HG02763 (cell line): ENCODE measurements around the gene LBHD2.

Source experiments
- ATAC-seq: cut with Tn5 transposase; IDR thresholded peaks from one replicate; pipeline ENCODE4 v1.9.1; 2021; ENCODE audit warnings: mild to moderate bottlenecking, moderate library complexity; ENCODE audit not compliant: unreplicated experiment

Gene LBHD2

GRCh38 chr14:103068351-103069073 lies 15.5 kb upstream of the LBHD2 start:
- no peak for ATAC-seq

- no peak for ATAC-seq
Observed at GRCh38 chr14:103070263-103070885, 13.6 kb upstream of the LBHD2 start.

- no peak for ATAC-seq
Observed at GRCh38 chr14:103070971-103071542, 13.0 kb upstream of the LBHD2 start.

DNA sequence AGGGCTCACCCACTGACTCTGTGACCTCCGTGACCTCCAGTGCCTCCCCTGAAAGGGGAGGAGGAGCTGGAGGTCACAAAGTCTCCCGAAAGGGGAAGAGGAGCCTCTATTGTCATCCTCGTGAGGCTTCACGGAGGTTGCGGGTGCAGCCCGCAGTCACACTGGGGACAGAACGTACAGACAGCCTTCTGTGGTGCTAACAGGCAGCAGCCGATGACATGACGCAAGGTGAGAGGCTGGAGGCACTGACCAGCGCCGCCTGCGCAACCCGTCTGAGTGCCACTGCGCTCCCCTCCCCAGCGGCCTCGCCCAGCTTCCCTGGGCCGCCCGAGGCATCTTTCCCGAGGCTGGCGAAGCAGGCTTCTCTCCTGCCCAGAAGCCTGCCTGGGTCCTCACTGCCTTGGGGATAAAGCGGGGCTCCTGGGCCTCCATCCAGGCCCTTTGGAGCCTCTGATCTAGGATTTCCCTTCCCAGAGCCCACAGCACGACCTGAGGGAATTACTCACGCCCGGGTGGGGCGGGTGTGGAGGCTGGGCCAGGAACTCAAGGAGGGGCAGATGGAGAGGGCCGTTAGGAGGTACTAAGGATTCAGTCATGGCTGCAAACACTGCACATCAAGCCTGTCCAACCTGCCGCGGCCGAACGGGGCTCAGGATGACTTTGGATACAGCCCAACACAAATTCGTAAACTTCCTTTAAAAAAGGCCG lies 12.3 kb upstream of the LBHD2 start:
- no peak for ATAC-seq

DNA sequence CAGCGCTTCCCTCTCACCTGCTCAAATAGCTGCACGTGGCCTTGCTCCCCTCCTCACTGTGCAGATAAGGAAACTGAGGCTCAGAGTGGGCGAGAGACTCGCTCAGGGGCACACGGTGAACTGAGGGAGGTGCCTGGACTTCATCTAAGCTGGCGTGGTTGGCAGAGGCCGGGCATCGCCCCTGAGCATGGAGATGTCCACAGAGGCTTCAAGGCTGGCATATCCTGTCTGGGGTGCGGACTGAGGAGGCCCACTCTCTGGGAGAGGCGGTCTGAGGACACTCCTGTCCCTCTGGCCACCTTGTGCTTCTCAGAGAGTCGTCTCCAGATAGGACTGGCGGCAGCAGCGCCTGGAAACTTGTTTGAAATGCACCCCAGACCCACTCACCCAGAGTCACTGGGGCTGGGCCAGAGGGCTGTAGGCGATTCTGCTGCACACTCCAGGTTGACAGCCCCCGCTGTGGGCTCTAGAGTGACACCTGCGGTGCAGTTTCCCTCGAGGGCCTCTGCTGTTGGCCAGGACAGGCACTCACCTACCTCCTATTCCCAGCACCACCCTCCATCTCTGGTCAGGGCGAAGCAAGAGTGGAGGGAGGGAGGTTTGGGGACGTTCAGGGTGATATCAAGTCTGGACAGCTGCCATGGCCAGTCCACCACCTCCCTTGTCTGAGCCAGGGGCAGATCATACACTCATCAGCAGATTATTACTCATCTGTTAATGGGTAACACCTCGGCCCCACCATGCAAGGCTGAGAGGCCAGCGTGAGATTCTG lies 11.2 kb upstream of the LBHD2 start:
- ATAC-seq: no peak

- ATAC-seq: no peak
Observed at GRCh38 chr14:103073367-103073875, 10.6 kb upstream of the LBHD2 start.

DNA sequence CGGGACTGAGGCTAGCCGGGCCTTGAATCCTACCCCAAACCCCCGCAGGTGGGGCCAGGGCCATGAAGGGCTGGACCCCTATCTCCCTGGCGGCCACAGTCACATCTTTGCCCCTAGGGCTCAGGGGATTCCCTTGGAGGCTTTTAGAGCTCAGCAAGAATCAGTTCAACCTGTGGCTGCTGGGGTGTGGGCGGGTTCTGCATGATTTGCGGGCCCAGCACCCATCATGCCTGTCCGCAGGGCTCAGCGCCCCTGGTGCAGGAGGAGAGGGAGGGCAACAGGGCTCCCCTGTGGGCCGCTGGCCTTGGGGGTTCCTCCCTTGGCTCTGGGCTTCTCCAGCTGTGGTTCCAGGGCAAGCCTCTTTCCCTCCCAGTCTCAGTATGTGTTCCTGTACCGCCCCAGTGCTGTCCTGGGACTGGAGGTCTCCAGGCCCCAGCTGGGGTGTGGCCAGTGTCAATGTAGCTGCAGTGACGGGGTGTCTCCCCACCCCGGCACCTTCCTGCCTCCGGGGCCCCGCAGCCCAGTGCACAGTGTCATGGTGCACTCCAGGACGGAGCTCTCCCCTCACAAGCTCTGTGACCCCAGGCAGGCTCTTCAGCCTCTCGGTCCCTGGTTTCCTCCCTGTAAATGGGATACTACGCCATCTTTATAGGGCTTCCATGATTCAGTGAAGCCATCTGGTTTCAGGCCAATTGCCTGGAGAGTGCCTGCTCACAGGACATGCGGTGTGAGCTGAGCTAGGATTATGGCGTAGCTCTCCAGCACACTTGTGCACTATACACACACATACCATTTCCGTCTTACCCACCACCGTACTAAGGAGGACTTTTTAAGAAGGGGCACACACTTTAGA lies 9.9 kb upstream of the LBHD2 start:
- no peak for ATAC-seq

- ATAC-seq: no peak
Observed at GRCh38 chr14:103074729-103075367, 9.2 kb upstream of the LBHD2 start.

DNA sequence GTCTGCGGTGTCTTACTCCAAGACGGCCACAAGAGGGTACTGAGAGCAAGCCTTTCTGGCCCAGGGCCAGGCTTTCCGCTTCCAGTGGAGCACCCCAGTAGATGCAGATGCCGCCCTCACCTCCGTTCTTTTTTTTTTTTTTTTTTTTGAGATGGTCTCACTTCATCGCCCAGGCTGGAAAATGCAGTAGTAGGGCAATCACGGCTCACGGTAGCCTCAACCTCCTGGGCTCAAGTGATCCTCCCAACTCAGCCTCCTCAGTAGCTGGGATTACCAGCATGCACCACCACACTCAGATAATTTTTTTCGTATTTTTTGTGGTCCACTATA lies 5.6 kb upstream of the LBHD2 start:
- peak; percentile 34 for ATAC-seq

DNA sequence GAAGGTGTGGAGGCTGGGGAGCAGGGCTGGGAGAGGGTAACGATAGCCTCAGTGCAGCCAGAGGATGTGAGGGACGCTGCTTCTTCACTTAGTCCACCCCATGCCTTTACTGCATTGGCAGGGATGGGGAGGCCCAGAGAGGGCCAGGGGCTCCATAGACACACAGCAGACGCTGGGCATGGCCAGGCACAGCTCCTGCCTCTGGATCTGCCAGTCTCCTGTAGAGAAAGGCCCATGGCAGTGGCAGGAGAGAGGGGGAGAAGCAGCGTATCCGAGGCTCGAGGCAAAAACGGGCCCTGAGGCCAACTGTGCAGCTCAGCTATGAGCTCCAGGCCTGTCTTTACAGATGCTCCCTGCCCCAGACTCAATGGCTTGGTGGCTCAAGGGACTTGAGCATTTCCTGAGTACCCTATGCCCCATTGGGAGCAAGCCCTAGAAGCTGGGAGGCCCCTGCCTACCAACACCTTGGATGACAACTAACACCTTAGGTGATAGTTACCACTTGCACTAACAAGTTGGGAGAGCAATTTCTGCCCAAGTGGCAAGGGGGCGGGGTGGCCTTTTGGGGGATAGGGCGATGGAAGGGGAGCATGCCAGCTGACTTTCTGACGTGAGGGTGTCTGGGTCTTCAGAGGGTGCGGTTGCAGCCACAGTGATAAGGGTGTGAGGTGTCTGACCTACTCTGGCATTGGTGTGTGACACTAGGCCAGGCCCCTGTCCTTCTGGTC lies 5.0 kb upstream of the LBHD2 start:
- ATAC-seq: no peak

DNA sequence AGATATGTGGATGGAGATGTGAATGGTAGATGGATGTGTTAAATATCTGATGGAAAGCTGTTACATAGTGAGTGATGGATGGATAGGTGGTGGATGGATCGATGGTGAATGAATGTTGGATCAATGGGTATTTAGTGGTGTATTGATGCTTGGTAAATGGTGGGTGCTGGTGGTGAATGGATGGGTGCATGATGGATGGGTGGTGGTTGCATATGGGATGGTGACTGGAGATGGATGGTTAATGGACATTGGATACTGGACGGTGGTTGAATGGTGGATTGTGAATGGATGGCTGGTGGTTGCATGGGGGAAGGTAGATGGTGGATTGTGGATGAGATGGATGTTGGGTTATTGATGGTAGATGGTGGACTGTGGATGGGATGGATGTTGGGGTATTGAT lies 2.1 kb upstream of the LBHD2 start:
- ATAC-seq: no peak

- ATAC-seq: no peak
Observed at GRCh38 chr14:103085106-103086091, 1.4 kb downstream of the LBHD2 start.

GRCh38 chr14:103086771-103087342 lies 2.8 kb downstream of the LBHD2 start:
- ATAC-seq: no peak

DNA sequence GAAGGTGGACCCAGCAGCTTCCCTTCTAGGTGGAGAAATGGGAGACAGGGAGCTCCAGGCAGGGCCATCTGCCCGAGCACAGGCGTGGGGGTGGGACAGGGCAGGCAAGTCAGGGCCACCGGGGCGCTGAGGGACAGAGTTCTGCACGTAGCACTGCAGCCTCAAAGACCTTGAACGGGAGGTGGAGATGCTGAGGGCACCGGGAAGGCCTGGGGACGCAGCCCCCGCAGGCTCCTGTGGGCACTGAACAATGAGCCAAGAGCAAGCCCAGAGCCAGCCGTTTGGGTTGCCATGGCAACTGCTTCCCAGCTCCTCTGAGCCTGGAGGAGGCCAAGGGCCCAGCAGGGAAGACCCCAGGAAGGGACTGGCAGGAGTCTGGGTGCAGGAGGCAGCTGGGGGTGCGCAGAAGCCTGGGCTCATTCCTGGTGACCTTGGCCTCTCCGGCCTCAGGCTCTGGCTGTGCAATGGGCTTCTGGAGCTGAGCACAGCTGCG lies 3.4 kb downstream of the LBHD2 start:
- ATAC-seq: no peak

DNA sequence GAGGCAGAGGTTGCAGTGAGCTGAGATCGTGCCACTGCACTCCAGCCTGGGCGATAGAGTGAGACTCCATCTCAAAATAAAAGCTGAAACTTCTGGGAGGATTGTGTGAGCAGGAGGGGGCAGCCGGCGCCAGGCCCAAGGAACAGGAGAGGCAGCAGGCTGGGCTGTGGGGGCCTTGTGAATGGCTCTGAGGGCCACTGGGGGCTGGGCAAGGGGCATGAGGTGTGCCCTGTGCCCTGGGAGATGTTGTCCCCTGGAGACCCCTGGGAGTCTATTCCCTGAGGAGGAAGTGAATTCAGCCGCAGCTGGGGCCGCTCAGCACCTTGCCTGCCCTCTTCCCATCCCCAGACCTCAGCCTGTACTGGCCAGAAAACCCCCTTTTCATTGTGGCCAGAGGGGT lies 4.9 kb downstream of the LBHD2 start:
- ATAC-seq: no peak

DNA sequence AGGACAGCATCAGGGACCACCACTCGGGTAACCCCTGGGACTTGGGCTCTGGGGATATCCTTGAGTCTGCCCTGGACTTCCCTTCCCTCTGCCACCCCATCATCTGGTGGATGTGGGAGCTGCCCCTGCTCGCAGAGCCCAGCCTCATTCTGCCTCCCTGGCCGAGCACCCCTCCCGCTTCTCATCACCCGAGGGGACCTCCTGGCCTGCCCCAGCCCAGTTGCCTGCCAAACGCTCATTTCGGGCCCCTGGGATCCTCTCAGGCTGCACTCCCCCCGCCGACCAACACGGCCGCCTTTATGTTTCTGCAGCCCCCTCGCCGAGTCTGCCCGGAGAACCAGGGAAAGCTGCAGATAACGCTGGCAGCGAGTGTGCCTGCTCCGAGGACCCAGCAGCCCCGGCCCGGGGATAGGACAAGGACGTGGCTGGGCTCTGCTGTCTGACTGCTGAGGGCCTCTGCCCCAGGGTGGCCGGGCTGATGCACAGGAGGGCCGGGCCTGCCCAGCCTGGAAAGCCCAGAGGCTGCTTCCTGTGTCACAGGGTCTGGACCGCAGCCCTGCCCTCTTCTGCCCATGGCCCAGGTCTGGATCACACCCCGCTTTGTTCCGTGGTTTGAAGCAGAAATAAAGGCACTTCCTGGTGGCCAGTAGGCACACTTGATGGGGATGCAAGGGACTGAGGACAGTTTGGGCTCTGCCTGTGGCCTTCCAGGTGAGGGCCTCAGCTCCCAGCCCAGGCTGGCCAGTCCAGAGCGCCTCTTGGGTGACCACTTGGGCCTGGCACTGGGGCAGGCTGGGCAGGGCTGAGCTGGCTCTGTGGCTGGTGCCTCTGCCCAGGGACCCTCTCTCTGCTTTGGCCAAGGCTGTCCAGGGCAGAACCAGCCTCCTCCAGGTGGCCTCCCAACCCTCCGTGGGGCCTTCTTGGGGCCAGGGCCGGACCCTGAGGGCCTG lies 5.7 kb downstream of the LBHD2 start:
- no peak for ATAC-seq
